Sigmoid colon (tissue), 7 donors: ENCODE data around the gene SKP2. TPM values are rescaled to one million over a fixed set of nuclear protein-coding genes. Genes with fewer than 3 reads are reported as not detected.

Experiments
- DNase-seq: peaks from one replicate; pipeline ENCODE4 v3.0.0-alpha.2; 2019
- H3K27ac ChIP-seq, 4 donors: fragments of 200-600 bp; sonication (generic); one replicate each; pipeline ENCODE4 v1.5.1; 2016 to 2019; ENCODE audit warnings: mild to moderate bottlenecking in 1 of 4
- H3K27me3 ChIP-seq, 3 donors: fragments of 200-600 bp; sonication (generic); one replicate each; pipeline ENCODE4 v1.5.1; 2019; ENCODE audit warnings: mild to moderate bottlenecking in 1 of 3
- H3K36me3 ChIP-seq, 4 donors: fragments of 200-600 bp; sonication (generic); one replicate each; pipeline ENCODE4 v1.5.1; 2016 to 2019
- H3K4me1 ChIP-seq, 4 donors: fragments of 200-600 bp; sonication (generic); one replicate each; pipeline ENCODE4 v1.5.1; 2017 to 2019
- H3K4me3 ChIP-seq, 4 donors: fragments of 200-600 bp; sonication (generic); one replicate each; pipeline ENCODE4 v1.5.1; 2017 to 2019; ENCODE audit warnings: mild to moderate bottlenecking in 2 of 4, moderate library complexity in 1 of 4
- H3K9me3 ChIP-seq, 4 donors: fragments of 200-600 bp in 3 of 4; sonication (generic) in 3 of 4; one replicate each; pipeline versions ENCODE4 v1.5.1 to v1.6.1; 2013 to 2019
- CTCF ChIP-seq, 4 experiments: fragments of 450-650 bp in 3 of 4; fragments of 200-600 bp in 1 of 4; IDR thresholded peaks; one replicate each; pipeline ENCODE4 v1.5.1; 2016 to 2019; ENCODE audit warnings: antibody characterized with exemption in 4 of 4, mild to moderate bottlenecking in 3 of 4, moderate library complexity in 2 of 4
- EP300 ChIP-seq, 4 donors: sonication (generic); formaldehyde crosslinking; IDR thresholded peaks; one replicate each; pipeline ENCODE4 v1.6.1; 2017; ENCODE audit warnings: antibody characterized with exemption in 4 of 4
- POLR2A ChIP-seq, 2 donors: fragments of 450-650 bp; IDR thresholded peaks; one replicate each; pipeline ENCODE4 v1.6.1; 2016; ENCODE audit warnings: antibody characterized with exemption in 2 of 2, mild to moderate bottlenecking in 2 of 2, moderate library complexity in 2 of 2
- POLR2AphosphoS5 ChIP-seq, 4 donors: sonication (generic); formaldehyde crosslinking; IDR thresholded peaks; one replicate each; pipeline ENCODE4 v1.6.1; 2017; ENCODE audit warnings: antibody characterized with exemption in 4 of 4
- WGBS, 2 donors: extraction: QIAGEN DNeasy Blood & Tissue Kit; methylation state at CpG; one replicate each; pipeline ENCODE4 v1.1.7; 2013; 5-methylcytosine and 5-hydroxymethylcytosine counted together
- intact Hi-C: fragments of 100-400 bp; cut with DNase I; formaldehyde crosslinking; loops from one replicate; pipeline ENCODE4 v1.15.1; 2023
- polyA plus RNA-seq, 3 donors: library from polyadenylated mRNA; stranded (reverse); fragments of 200-250 nt; gene quantifications; one replicate each; pipeline ENCODE4 v1.2.3, GENCODE V29; 2013
- total RNA-seq, 4 donors: library from RNA; depleted of rRNA; stranded (reverse); fragments of >200 nt; gene quantifications; one replicate each; pipeline ENCODE4 v1.1.0, GENCODE V29; 2016
- donor health status: healthy with polysubstance abuse.
- donor health status: Bipolar disorder and iron deficiency.
- donor health status: healthy.

Gene SKP2
- total and polyA plus RNA-seq, 7 donors: 2.4 to 9.6 (median 7.0) TPM

- Histone ChIP-seq H3K27ac (no peak overlapping the region), H3K4me1 (no peaks in the 10 kb centered on the region), H3K9me3 (no peaks in the 10 kb centered on the region), H3K27me3 (no peaks in the 10 kb centered on the region), H3K4me3 (no peak overlapping the region), H3K36me3 (peaks cover 0 to 84% (median 9%) of the 10 kb centered on the region in 4 donors)
- WGBS, 2 donors: 83 to 88% methylated on average over 5 of the region's 5 CpGs
- no peak for DNase-seq
- intact Hi-C loops: loop anchor here (10.0 kb wide), 2 partner anchors 220 to 520 kb away; no protein-coding TSS in a partner anchor
- TF ChIP-seq EP300 (IDR thresholded peaks at IDR 0.05) (no peak), POLR2AphosphoS5 (IDR thresholded peaks at IDR 0.05) (no peak), POLR2A (IDR thresholded peaks at IDR 0.05) (no peak), CTCF (IDR thresholded peaks at IDR 0.05) (no peak)
These were observed 23.1 kb downstream of the SKP2 start for GRCh38 chr5:36175043-36175442.

- 85 to 87% methylated on average over 2 of the region's 2 CpGs for WGBS, 2 donors
- Histone ChIP-seq H3K27ac (no peak overlapping the region), H3K9me3 (no peaks in the 10 kb centered on the region), H3K4me3 (no peak overlapping the region), H3K4me1 (no peaks in the 10 kb centered on the region), H3K27me3 (no peaks in the 10 kb centered on the region), H3K36me3 (peaks cover 0 to 82% (median under 1%) of the 10 kb centered on the region in 4 donors)
- TF ChIP-seq POLR2AphosphoS5 (IDR thresholded peaks at IDR 0.05) (no peak), POLR2A (IDR thresholded peaks at IDR 0.05) (no peak), EP300 (IDR thresholded peaks at IDR 0.05) (no peak), CTCF (IDR thresholded peaks at IDR 0.05) (no peak)
- DNase-seq: no peak
- intact Hi-C loops: loop anchor here (10.0 kb wide), 2 partner anchors 218 to 518 kb away; no protein-coding TSS in a partner anchor
These were observed 25.2 kb downstream of the SKP2 start for GRCh38 chr5:36177154-36177553.

GRCh38 chr5:36177715-36178523 lies 26.0 kb downstream of the SKP2 start:
- no peak overlapping the region for H3K27ac ChIP-seq
- intact Hi-C loops: loop anchor here (2.0 to 10.0 kb wide), 3 partner anchors 127 to 517 kb away; no protein-coding TSS in a partner anchor
- DNase-seq: no peak
- no peaks in the 10 kb centered on the region for H3K9me3 ChIP-seq
- no peaks in the 10 kb centered on the region for H3K4me1 ChIP-seq
- WGBS, 2 donors: 64 to 69% methylated on average over 2 of the region's 2 CpGs
- no peak overlapping the region for H3K4me3 ChIP-seq
- no peaks in the 10 kb centered on the region for H3K27me3 ChIP-seq
- TF ChIP-seq POLR2AphosphoS5 (IDR thresholded peaks at IDR 0.05) (no peak), CTCF (IDR thresholded peaks at IDR 0.05) (peak; percentile 11 to 59 (median 37)), EP300 (IDR thresholded peaks at IDR 0.05) (no peak), POLR2A (IDR thresholded peaks at IDR 0.05) (no peak)
- peaks cover 0 to 82% (median 0%) of the 10 kb centered on the region in 4 donors for H3K36me3 ChIP-seq

- 93 to 98% methylated on average over 3 of the region's 3 CpGs for WGBS, 2 donors
- H3K27me3 ChIP-seq: no peaks in the 10 kb centered on the region
- intact Hi-C loops: loop anchor here (2.0 to 10.0 kb wide), 3 partner anchors 126 to 516 kb away; no protein-coding TSS in a partner anchor
- H3K4me3 ChIP-seq: no peak overlapping the region
- H3K36me3 ChIP-seq: peaks cover 0 to 77% (median 0%) of the 10 kb centered on the region in 4 donors
- H3K4me1 ChIP-seq: no peaks in the 10 kb centered on the region
- TF ChIP-seq EP300 (IDR thresholded peaks at IDR 0.05) (no peak), CTCF (IDR thresholded peaks at IDR 0.05) (no peak), POLR2A (IDR thresholded peaks at IDR 0.05) (no peak), POLR2AphosphoS5 (IDR thresholded peaks at IDR 0.05) (no peak)
- DNase-seq: no peak
- H3K27ac ChIP-seq: no peak overlapping the region
- H3K9me3 ChIP-seq: no peaks in the 10 kb centered on the region
These were observed 26.6 kb downstream of the SKP2 start for GRCh38 chr5:36178524-36178890.
